Nephron (organoid): Measurements from ENCODE around the gene SPOUT1.
A peak's percentile ranks its signal among the peaks of the same experiment; 100 is the strongest.

ENCODE experiments used
- H3K27ac Mint-ChIP-seq, 3 experiments: 2 replicates each; pipeline ENCODE4 v1.8.0; 2020; ENCODE audit warnings: mixed read lengths in 3 of 3, mild to moderate bottlenecking in 2 of 3, moderate library complexity in 1 of 3
- H3K27me3 Mint-ChIP-seq: 2 replicates; pipeline ENCODE4 v1.8.0; 2021; ENCODE audit warnings: low read depth, mild to moderate bottlenecking, moderate library complexity, mixed read lengths
- H3K36me3 Mint-ChIP-seq: 2 replicates; pipeline ENCODE4 v1.8.0; 2020; ENCODE audit warnings: low read depth, mixed read lengths
- H3K4me1 Mint-ChIP-seq: 2 replicates; pipeline ENCODE4 v1.8.0; 2020; ENCODE audit warnings: mixed read lengths
- H3K4me3 Mint-ChIP-seq, 3 experiments: 2 replicates each; pipeline ENCODE4 v1.8.0; 2020; ENCODE audit warnings: mild to moderate bottlenecking in 3 of 3, mixed read lengths in 3 of 3, moderate library complexity in 2 of 3
- H3K9me3 Mint-ChIP-seq: 2 replicates; pipeline ENCODE4 v1.8.0; 2020; ENCODE audit warnings: mixed read lengths
- CTCF ChIP-seq, 3 experiments: fragments of 200-600 bp; sonication (generic); IDR thresholded peaks; one replicate each; pipeline ENCODE4 v1.5.0; 2021; ENCODE audit warnings: antibody characterized with exemption in 3 of 3; ENCODE audit not compliant: unreplicated experiment in 3 of 3

The SPOUT1 gene

DNA sequence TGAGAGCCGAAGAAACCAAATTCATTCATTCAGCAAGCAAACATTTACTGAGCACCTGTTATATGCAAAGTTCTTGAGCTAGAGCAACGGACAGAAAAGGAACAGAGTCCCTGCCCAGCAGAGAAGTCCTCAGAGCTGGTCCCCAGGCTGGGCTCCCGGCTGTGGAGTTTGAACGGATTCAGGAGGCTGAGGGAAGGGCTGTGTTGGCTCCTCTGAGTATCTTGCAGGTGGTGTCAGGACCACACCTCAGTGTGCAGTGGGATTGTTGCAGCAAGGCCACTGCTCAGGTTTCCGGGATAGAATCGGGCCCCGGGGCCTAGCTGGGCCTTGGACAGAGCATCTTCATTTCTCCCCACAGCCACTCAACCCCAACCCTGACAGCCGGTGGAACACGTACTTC is 37.5 kb downstream of the SPOUT1 start:
- Mint-ChIP-seq H3K36me3 (peaks cover 26% of the 10 kb centered on the region), H3K27me3 (no peaks in the 10 kb centered on the region), H3K27ac (no peak overlapping the region), H3K4me1 (peaks cover 8% of the 10 kb centered on the region), H3K4me3 (no peak overlapping the region), H3K9me3 (no peaks in the 10 kb centered on the region)
- TF ChIP-seq CTCF (IDR thresholded peaks at IDR 0.05; ENCODE audit: unreplicated experiment in 3 of 3) = no peak

DNA sequence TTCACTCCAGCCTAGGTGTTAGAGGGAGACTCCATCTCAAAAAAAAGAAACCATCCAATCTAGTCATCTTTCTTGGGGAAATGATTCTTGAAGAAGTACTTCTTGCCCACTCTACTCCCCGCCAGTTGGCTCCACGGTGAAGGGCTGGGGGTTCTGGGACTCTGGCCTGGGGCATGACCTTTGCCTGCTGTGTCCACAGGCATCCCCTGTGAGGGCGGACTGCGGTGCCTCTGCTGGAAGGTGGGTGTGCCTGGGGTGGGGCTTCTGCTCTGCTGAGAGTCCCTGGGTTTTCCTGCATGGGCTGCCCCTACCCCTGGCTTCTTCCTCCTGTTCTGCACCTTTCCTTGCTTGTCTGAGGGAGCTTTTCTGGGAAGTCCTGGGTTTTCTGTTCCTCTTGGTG is 39.1 kb downstream of the SPOUT1 start:
- H3K4me3 Mint-ChIP-seq = peak overlapping the region in 1 of 3 experiments; percentile 25
- peaks cover 23% of the 10 kb centered on the region for H3K36me3 Mint-ChIP-seq
- peaks cover 8% of the 10 kb centered on the region for H3K4me1 Mint-ChIP-seq
- no peaks in the 10 kb centered on the region for H3K27me3 Mint-ChIP-seq
- TF ChIP-seq CTCF (IDR thresholded peaks at IDR 0.05; ENCODE audit: unreplicated experiment in 3 of 3) = no peak
- no peaks in the 10 kb centered on the region for H3K9me3 Mint-ChIP-seq
- H3K27ac Mint-ChIP-seq = no peak overlapping the region

DNA sequence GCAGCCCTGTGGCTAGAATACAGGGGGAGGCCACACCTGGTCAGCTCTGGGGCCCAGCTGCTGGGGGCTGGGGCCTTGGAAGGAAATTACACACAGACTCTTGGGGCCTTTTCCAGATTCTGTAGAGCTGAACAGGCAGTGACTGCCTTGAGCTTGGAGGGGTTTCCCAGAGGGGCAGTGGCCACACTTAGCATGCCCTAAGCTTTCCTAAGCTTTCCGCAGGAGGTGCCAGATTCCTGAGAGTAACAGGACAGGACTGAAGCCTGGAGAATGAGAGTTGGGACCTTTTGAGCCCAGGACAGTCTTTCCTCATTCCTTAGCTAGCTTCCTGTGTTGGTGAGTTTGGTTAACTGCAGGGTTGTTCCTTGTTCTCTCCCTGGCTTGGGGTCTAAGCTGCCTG is 41.1 kb downstream of the SPOUT1 start:
- Mint-ChIP-seq H3K9me3 (no peaks in the 10 kb centered on the region), H3K4me1 (peaks cover 8% of the 10 kb centered on the region), H3K27ac (peak overlapping the region in 2 of 3 experiments; percentile 91 to 96), H3K27me3 (no peaks in the 10 kb centered on the region), H3K36me3 (peaks cover 17% of the 10 kb centered on the region), H3K4me3 (peak overlapping the region; percentile 98 to 100 (median 99))
- no peak for TF ChIP-seq CTCF (IDR thresholded peaks at IDR 0.05; ENCODE audit: unreplicated experiment in 3 of 3)

DNA sequence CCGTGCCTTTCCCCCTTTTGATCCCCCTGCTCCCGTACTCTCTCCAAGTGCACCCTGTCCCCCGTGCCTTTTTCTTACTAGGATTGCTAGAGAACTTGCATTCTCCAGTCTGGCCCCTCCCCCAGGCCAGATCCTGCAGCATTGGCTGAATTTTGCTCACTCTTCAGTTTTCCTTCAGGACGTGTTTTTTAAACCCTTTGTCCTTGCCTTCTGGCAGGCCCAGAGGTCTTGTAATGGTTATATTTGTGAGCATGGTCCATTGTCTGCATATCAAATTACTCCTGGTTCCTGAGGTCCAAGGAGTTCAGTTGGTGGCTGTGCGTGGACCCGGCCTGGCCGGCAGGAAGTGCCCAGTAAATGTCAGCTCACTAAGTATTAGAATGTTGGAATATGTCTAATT is 41.9 kb downstream of the SPOUT1 start:
- TF ChIP-seq CTCF (IDR thresholded peaks at IDR 0.05; ENCODE audit: unreplicated experiment in 3 of 3) = no peak
- H3K36me3 Mint-ChIP-seq = peaks cover 9% of the 10 kb centered on the region
- no peaks in the 10 kb centered on the region for H3K27me3 Mint-ChIP-seq
- H3K9me3 Mint-ChIP-seq = peaks cover 2% of the 10 kb centered on the region
- H3K4me1 Mint-ChIP-seq = peaks cover 15% of the 10 kb centered on the region
- peak overlapping the region; percentile 91 to 96 (median 96) for H3K27ac Mint-ChIP-seq
- peak overlapping the region; percentile 98 to 100 (median 99) for H3K4me3 Mint-ChIP-seq

DNA sequence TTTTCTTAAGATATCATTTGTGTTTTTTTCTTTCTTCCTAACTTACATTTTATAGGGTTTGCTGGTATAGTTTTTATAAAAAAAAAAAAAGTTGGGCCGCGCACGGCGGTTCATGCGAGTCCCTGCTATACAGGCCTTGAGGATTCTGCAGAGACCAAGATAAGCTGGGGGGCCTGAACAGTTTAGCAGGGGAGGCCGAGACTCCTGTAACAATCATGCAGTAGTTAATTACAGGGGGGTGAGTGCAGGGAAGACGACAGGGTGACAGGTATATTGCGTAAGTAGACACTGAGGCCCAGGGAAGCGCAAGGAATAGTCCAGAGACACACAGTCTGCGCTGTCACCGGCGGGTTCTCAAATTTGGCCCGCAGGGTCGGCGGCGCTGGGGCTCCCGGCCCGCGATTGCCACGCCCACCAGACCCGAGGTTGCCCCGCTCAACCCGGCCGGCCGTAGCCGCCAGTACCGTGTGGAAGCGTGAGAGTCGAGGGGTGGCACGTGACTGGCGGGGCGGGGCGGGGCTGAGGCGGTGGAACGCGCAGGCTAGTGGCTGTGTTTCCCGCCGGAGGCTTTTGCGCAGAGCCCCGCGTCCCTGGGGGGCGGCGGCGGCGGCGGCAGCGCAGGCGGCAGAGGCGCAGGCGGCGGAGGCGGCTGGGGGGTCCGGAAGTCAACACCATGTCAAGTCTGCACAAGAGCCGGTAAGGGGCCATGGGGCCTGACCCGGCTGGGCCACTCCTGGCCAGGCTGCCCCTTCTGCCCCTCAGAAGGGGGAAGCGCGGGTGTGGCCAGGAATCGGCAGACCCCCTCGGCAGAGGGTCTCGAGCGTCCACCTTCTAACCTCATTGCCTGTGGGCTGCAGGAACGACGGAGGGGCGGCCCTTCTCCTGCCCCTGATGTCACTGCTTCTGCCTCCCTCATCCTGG is 42.7 kb downstream of the SPOUT1 start, which contains the start of gene TBC1D13:
Gene TBC1D13 (plus strand): TSS at position 573 of the 921 bp plus-strand sequence. CDS start 101 bp downstream, at position 674.
- H3K4me1 Mint-ChIP-seq = peaks cover 15% of the 10 kb centered on the region
- TF ChIP-seq CTCF (IDR thresholded peaks at IDR 0.05; ENCODE audit: unreplicated experiment in 3 of 3) = no peak
- peaks cover 8% of the 10 kb centered on the region for H3K36me3 Mint-ChIP-seq
- peak within 1 kb of the TSS; percentile 98 to 100 (median 99) for H3K4me3 Mint-ChIP-seq
- peak within 1 kb of the TSS; percentile 91 to 96 (median 96) for H3K27ac Mint-ChIP-seq
- no peaks in the 10 kb centered on the region for H3K27me3 Mint-ChIP-seq
- peaks cover 2% of the 10 kb centered on the region for H3K9me3 Mint-ChIP-seq
